Caco-2 (cell line): ENCODE data around the gene LHX1. TPM values are rescaled to one million over a fixed set of nuclear protein-coding genes. Genes with fewer than 3 reads are reported as not detected.

Source experiments
- BruUV-seq: library from RNA; stranded (reverse); fragments of 400-500 nt; replicated peaks from 2 replicates; lab custom pipeline; 2021; lab: Mats Ljungman, UMichigan
- CTCF ChIA-PET: fragments of 300-600 bp; sonication (Branson Sonifier 250); formaldehyde crosslinking; loops from one replicate; lab custom pipeline; 2022; ENCODE audit warnings: antibody characterized with exemption; lab: Charles Lee
- POLR2A ChIA-PET: fragments of 300-600 bp; sonication (Branson Sonifier 250); formaldehyde crosslinking; loops from one replicate; lab custom pipeline; 2022; ENCODE audit warnings: antibody characterized with exemption; lab: Charles Lee
- DNase-seq, 2 experiments: peaks; one replicate each; pipeline versions ENCODE4 v3.0.0 to v3.0.0-alpha.2; 2020 to 2022
- H3K27me3 ChIP-seq: replicated peaks from 2 replicates; pipeline ENCODE4 v1.6.0; 2011; ENCODE audit warnings: low read length; ENCODE audit not compliant: control insufficient read depth, insufficient read depth
- H3K36me3 ChIP-seq: 2 replicates; pipeline ENCODE4 v1.5.1; 2011; ENCODE audit warnings: low read length; ENCODE audit not compliant: control insufficient read depth, insufficient read depth
- H3K4me1 ChIP-seq: fragments of 250-450 bp; sonication (Bioruptor Pico); 2 replicates; pipeline ENCODE4 v1.5.1; 2020; ENCODE audit warnings: mild to moderate bottlenecking
- H3K4me3 ChIP-seq: 2 replicates; pipeline ENCODE4 v1.5.1; 2011; ENCODE audit warnings: low read depth, mild to moderate bottlenecking, control low read depth, low read length
- H3K9me3 ChIP-seq: fragments of 250-450 bp; sonication (Bioruptor Pico); 2 replicates; pipeline ENCODE4 v1.5.1; 2020; ENCODE audit warnings: mild to moderate bottlenecking, moderate library complexity
- H3K27ac Mint-ChIP-seq: one replicate; pipeline ENCODE4 v1.8.0; 2022; ENCODE audit warnings: mixed read lengths; ENCODE audit not compliant: unreplicated experiment
- H3K27me3 Mint-ChIP-seq: one replicate; pipeline ENCODE4 v1.8.0; 2022; ENCODE audit warnings: mixed read lengths; ENCODE audit not compliant: insufficient read depth, unreplicated experiment
- H3K36me3 Mint-ChIP-seq: one replicate; pipeline ENCODE4 v1.8.0; 2022; ENCODE audit warnings: mild to moderate bottlenecking, mixed read lengths; ENCODE audit not compliant: insufficient read depth, unreplicated experiment
- H3K4me1 Mint-ChIP-seq: one replicate; pipeline ENCODE4 v1.8.0; 2022; ENCODE audit warnings: low read depth, mixed read lengths; ENCODE audit not compliant: unreplicated experiment
- H3K4me3 Mint-ChIP-seq: one replicate; pipeline ENCODE4 v1.8.0; 2022; ENCODE audit warnings: mild to moderate bottlenecking, moderate library complexity, mixed read lengths; ENCODE audit not compliant: unreplicated experiment
- H3K9me3 Mint-ChIP-seq: one replicate; pipeline ENCODE4 v1.8.0; 2022; ENCODE audit warnings: mixed read lengths; ENCODE audit not compliant: unreplicated experiment
- CTCF ChIP-seq, 2 experiments: fragments of 200-600 bp in 1 of 2; IDR thresholded peaks; 1 replicate in 1 of 2; 2 replicates in 1 of 2; pipeline versions ENCODE4 v1.5.1 to v1.8.0; 2011 to 2022; ENCODE audit warnings: antibody characterized with exemption in 1 of 2, control low read depth in 1 of 2, inconsistent platforms in 1 of 2, low read depth in 1 of 2, low read length in 1 of 2, mild to moderate bottlenecking in 1 of 2, moderate library complexity in 1 of 2; ENCODE audit not compliant: insufficient read depth in 1 of 2, severe bottlenecking in 1 of 2, unreplicated experiment in 1 of 2
- intact Hi-C: fragments of 100-400 bp; cut with micrococcal nuclease; formaldehyde crosslinking; loops from one replicate; pipeline ENCODE4 v1.10.0; 2022; ENCODE audit not compliant: unreplicated experiment
- total RNA-seq: library from RNA; stranded (reverse); gene quantifications from 2 replicates; pipeline ENCODE4 v1.2.3, GENCODE V29; 2022

The LHX1 gene
- total RNA-seq, 1 experiment from 2014 or later, result not detected

GRCh38 chr17:36910513-36910912 lies 26.8 kb upstream of the LHX1 start:
- DNase-seq, result no peak
- CTCF ChIA-PET, result no interaction called here
- Mint-ChIP-seq H3K36me3 (no peaks in the 10 kb centered on the region), H3K9me3 (no peaks in the 10 kb centered on the region), H3K27ac (no peak overlapping the region), H3K4me3 (no peak overlapping the region), H3K27me3 (peaks cover 16% of the 10 kb centered on the region), H3K4me1 (no peaks in the 10 kb centered on the region)
- H3K4me1 ChIP-seq, result no peaks in the 10 kb centered on the region
- POLR2A ChIA-PET, result no interaction called here
- H3K27me3 ChIP-seq, result no peaks in the 10 kb centered on the region
- TF ChIP-seq CTCF (IDR thresholded peaks at IDR 0.05; ENCODE audit: insufficient read depth in 1 of 2, low read depth in 1 of 2, low read length in 1 of 2, severe bottlenecking in 1 of 2, unreplicated experiment in 1 of 2), result no peak
- BruUV-seq, result no TSS peak
- H3K4me3 ChIP-seq, result no peak overlapping the region
- no peaks in the 10 kb centered on the region for H3K9me3 ChIP-seq
- intact Hi-C loops, result no loop called here
- no peaks in the 10 kb centered on the region for H3K36me3 ChIP-seq

- no peak for DNase-seq
- no peaks in the 10 kb centered on the region for H3K36me3 ChIP-seq
- intact Hi-C loops, result no loop called here
- Mint-ChIP-seq H3K4me1 (no peaks in the 10 kb centered on the region), H3K27ac (no peak overlapping the region), H3K36me3 (no peaks in the 10 kb centered on the region), H3K9me3 (no peaks in the 10 kb centered on the region), H3K27me3 (peaks cover 16% of the 10 kb centered on the region), H3K4me3 (no peak overlapping the region)
- no peak overlapping the region for H3K4me3 ChIP-seq
- H3K4me1 ChIP-seq, result no peaks in the 10 kb centered on the region
- H3K9me3 ChIP-seq, result no peaks in the 10 kb centered on the region
- ChIA-PET CTCF (no interaction called here), POLR2A (no interaction called here)
- no peaks in the 10 kb centered on the region for H3K27me3 ChIP-seq
- no TSS peak for BruUV-seq
- TF ChIP-seq CTCF (IDR thresholded peaks at IDR 0.05; ENCODE audit: insufficient read depth in 1 of 2, low read depth in 1 of 2, low read length in 1 of 2, severe bottlenecking in 1 of 2, unreplicated experiment in 1 of 2), result no peak
These were observed 26.3 kb upstream of the LHX1 start for GRCh38 chr17:36911001-36911400.

- POLR2A ChIA-PET, result no interaction called here
These were observed 24.1 kb upstream of the LHX1 start for GRCh38 chr17:36913132-36913531.

More at GRCh38 chr17:36913132-36913531, 24.1 kb upstream of the LHX1 start:
- Mint-ChIP-seq H3K4me3 (no peak overlapping the region), H3K4me1 (no peaks in the 10 kb centered on the region), H3K27me3 (peaks cover 8% of the 10 kb centered on the region), H3K36me3 (no peaks in the 10 kb centered on the region), H3K9me3 (no peaks in the 10 kb centered on the region), H3K27ac (no peak overlapping the region)
- H3K9me3 ChIP-seq, result no peaks in the 10 kb centered on the region
- no TSS peak for BruUV-seq
- no peaks in the 10 kb centered on the region for H3K36me3 ChIP-seq
- CTCF ChIA-PET, result no interaction called here
- no peak overlapping the region for H3K4me3 ChIP-seq
- no peak for DNase-seq
- no peaks in the 10 kb centered on the region for H3K27me3 ChIP-seq
- no peak for TF ChIP-seq CTCF (IDR thresholded peaks at IDR 0.05; ENCODE audit: insufficient read depth in 1 of 2, low read depth in 1 of 2, low read length in 1 of 2, severe bottlenecking in 1 of 2, unreplicated experiment in 1 of 2)
- intact Hi-C loops, result no loop called here
- H3K4me1 ChIP-seq, result no peaks in the 10 kb centered on the region
